Lower lobe of right lung (tissue), 2 donors: ENCODE measurements around the gene KCNJ6. TPM values are rescaled to one million over a fixed set of nuclear protein-coding genes. Genes with fewer than 3 reads are reported as not detected.
A peak's percentile ranks its signal among the peaks of the same experiment; 100 is the strongest.

Experiments
- ATAC-seq, 2 donors: fragments of 200-7000 bp; cut with Tn5 transposase; one replicate each; pipeline ENCODE4 v1.9.1; 2020 to 2022; ENCODE audit warnings: mild to moderate bottlenecking in 2 of 2, moderate library complexity in 2 of 2
- DNase-seq: peaks from one replicate; pipeline ENCODE4 v3.0.0-alpha.2; 2020
- H3K27ac ChIP-seq: fragments of 200-600 bp; one replicate; pipeline ENCODE4 v1.8.0; 2022
- H3K27me3 ChIP-seq: fragments of 200-600 bp; one replicate; pipeline ENCODE4 v1.8.0; 2022; ENCODE audit warnings: low read depth
- H3K36me3 ChIP-seq: fragments of 200-600 bp; one replicate; pipeline ENCODE4 v1.8.0; 2022; ENCODE audit warnings: mild to moderate bottlenecking
- H3K4me1 ChIP-seq: fragments of 200-600 bp; one replicate; pipeline ENCODE4 v1.8.0; 2022
- H3K4me3 ChIP-seq: fragments of 200-600 bp; one replicate; pipeline ENCODE4 v1.8.0; 2022; ENCODE audit warnings: mild to moderate bottlenecking
- H3K9me3 ChIP-seq: fragments of 200-600 bp; one replicate; pipeline ENCODE4 v1.8.0; 2022
- CTCF ChIP-seq: fragments of 200-600 bp; IDR thresholded peaks from one replicate; pipeline ENCODE4 v1.8.0; 2022; ENCODE audit warnings: antibody characterized with exemption, mild to moderate bottlenecking
- intact Hi-C: fragments of 100-400 bp; cut with DNase I; formaldehyde crosslinking; loops from one replicate; pipeline ENCODE4 v1.11.0; 2022
- total RNA-seq: library from RNA; stranded (reverse); fragmentation: NEBNext Ultra II Directional; extraction: Animal tissue kit (Norgen Biotek cat#: 25700); gene quantifications from one replicate; pipeline ENCODE4 v1.2.1, GENCODE V29; 2021
- donor health status: DM: no; HTN: yes; CAD: no; lungs with severe emphysema.

The KCNJ6 gene
- total RNA-seq, 1 donor from 2014 or later, result 0.09 TPM

DNA sequence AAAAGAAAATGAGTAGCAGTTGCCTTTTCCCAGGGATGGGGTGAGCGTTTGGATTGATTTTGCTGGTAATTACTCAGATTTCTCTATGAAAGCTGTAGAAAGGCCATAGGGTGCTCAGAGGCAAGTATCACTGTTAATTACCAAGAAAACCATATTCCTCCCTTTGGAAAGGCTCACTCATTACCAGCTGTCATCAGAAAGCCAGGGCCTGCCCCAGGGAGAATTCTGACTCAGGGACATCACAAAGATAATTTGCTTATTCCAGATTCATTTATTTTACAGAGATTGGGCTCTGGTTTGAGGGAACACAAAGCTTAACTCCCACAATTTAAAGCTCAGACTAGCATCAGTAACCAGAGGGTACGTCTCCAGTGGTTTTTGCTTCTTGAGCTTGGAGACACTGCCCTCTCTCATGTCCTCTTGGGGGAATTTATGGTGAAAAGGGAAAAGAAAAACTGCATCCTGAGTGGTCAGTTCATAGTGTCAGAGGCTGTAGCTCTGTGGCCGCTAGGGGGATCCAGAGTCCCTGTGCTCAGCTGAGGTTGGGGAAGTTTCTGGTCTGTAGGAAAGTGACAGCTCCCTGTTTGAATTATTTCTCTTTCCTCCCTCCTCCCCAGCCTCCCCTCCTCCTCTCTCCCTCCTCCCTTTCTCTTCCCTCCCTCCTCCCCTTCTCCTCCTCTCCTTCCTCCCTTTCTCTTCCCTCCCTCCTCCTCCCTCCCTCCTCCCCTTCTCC is 204.3 kb downstream of the KCNJ6 start:
- intact Hi-C loops, result no loop called here
- ATAC-seq, result peak; percentile 84 to 89
- peaks cover 9% of the 10 kb centered on the region for H3K4me1 ChIP-seq

DNA sequence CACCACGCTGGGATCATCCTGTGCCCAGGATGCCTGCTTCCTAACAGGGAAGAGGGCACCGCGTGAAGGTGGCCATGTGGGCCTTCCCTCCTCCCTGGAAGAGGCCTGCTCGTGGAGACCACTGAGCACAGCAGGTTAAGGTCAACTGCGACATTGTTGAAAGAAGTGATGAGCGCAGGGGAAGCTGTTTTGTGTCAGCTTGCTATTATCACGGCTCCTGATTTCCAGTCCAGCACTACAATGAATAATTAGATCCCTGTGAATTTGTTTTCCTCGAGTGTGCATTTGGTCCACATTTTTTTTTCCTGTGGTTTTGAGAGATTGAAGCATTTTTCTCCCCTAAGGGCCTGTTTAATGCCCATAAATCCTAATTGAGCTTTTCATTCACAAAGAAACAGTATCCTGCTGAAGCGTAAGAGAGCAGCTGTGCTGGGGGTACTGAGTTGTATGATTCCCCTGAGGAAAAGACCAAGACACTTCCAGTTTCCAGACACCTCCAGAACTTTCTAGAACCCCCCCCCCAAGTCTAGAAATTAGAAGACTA is 204.9 kb downstream of the KCNJ6 start:
- intact Hi-C loops, result no loop called here
- H3K36me3 ChIP-seq, result no peaks in the 10 kb centered on the region
- TF ChIP-seq CTCF, result no peak
- no peaks in the 10 kb centered on the region for H3K27me3 ChIP-seq
- DNase-seq (no peak), ATAC-seq (no peak)
- no peak overlapping the region for H3K27ac ChIP-seq
- no peaks in the 10 kb centered on the region for H3K9me3 ChIP-seq
- peaks cover 9% of the 10 kb centered on the region for H3K4me1 ChIP-seq
- H3K4me3 ChIP-seq, result no peak overlapping the region

More for the DNA sequence above, 204.3 kb downstream of the KCNJ6 start:
- peak; percentile 72 for DNase-seq
- Histone ChIP-seq H3K36me3 (no peaks in the 10 kb centered on the region), H3K9me3 (no peaks in the 10 kb centered on the region), H3K27me3 (no peaks in the 10 kb centered on the region), H3K4me3 (no peak overlapping the region), H3K27ac (no peak overlapping the region)
- peak; percentile 71 for TF ChIP-seq CTCF

GRCh38 chr21:37710546-37711285 is 205.5 kb downstream of the KCNJ6 start:
- H3K27me3 ChIP-seq, result no peaks in the 10 kb centered on the region
- intact Hi-C loops, result no loop called here
- DNase-seq (no peak), ATAC-seq (no peak)
- H3K4me3 ChIP-seq, result no peak overlapping the region
- no peaks in the 10 kb centered on the region for H3K36me3 ChIP-seq
- no peak for TF ChIP-seq CTCF
- peaks cover 9% of the 10 kb centered on the region for H3K4me1 ChIP-seq
- H3K27ac ChIP-seq, result no peak overlapping the region
- H3K9me3 ChIP-seq, result no peaks in the 10 kb centered on the region

GRCh38 chr21:37704751-37705150 is 211.5 kb downstream of the KCNJ6 start:
- intact Hi-C loops, result no loop called here
- Histone ChIP-seq H3K36me3 (no peaks in the 10 kb centered on the region), H3K4me1 (no peaks in the 10 kb centered on the region), H3K27me3 (no peaks in the 10 kb centered on the region), H3K9me3 (no peaks in the 10 kb centered on the region), H3K4me3 (no peak overlapping the region), H3K27ac (no peak overlapping the region)
- TF ChIP-seq CTCF, result no peak
- ATAC-seq (no peak), DNase-seq (no peak)

DNA sequence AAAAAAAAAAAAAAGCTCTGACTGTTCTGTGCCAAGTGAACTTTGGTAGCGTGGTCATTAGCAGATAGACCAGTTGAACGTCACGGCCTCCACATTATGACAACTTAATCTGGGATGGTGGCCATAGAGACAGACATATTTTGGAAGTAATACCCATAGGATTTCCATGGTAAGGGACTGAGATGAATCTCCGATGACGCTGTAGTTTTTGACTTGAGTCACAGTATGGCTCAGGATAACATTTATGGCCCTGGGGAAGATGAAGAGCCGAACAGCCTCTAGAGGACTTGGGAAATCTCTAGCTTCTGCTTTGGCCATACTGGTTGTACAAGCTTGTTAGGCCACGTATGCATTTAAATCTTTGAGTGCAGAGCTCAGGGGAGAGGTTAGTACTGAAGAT is 214.0 kb downstream of the KCNJ6 start:
- no peak for TF ChIP-seq CTCF
- intact Hi-C loops, result no loop called here
- no peak for ATAC-seq
- Histone ChIP-seq H3K36me3 (no peaks in the 10 kb centered on the region), H3K4me3 (no peak overlapping the region), H3K9me3 (no peaks in the 10 kb centered on the region), H3K27me3 (no peaks in the 10 kb centered on the region), H3K4me1 (no peaks in the 10 kb centered on the region), H3K27ac (no peak overlapping the region)
- no peak for DNase-seq
